Measurements from ENCODE around the gene SRP19. TPM values are rescaled to one million over a fixed set of nuclear protein-coding genes. Genes with fewer than 3 reads are reported as not detected.

SRP19 gene
- total RNA-seq, 1 experiment from 2014 or later = 42.9 TPM

GRCh38 chr5:112910529-112910928 is 49.4 kb downstream of the SRP19 start:
- Histone ChIP-seq H3K79me2 (ENCODE audit: low read length) (peaks cover 18% of the 10 kb centered on the region), H4K20me1 (ENCODE audit: low read length) (no peaks in the 10 kb centered on the region), H3K4me3 (ENCODE audit: low read length) (no peak overlapping the region), H3K9ac (ENCODE audit: low read length) (no peak overlapping the region), H3F3A (ENCODE audit: low read length, unreplicated experiment) (no peaks in the 10 kb centered on the region), H3K36me3 (ENCODE audit: low read depth, low read length) (peaks cover 11% of the 10 kb centered on the region), H3K4me2 (ENCODE audit: low read length) (no peak overlapping the region), H2AFZ (ENCODE audit: low read length) (no peak overlapping the region), H3K27ac (ENCODE audit: low read length) (no peak overlapping the region), H3K9me3 (ENCODE audit: low read length) (no peaks in the 10 kb centered on the region), H3K9me2 (replicated peaks; ENCODE audit: low read length) (no peaks in the 10 kb centered on the region), H3K27me3 (ENCODE audit: low read length) (no peaks in the 10 kb centered on the region), H3K4me1 (ENCODE audit: insufficient read depth, low read length) (peaks cover 4% of the 10 kb centered on the region; the same call in 1 of the 2 replicates)
- TF ChIP-seq EZH2phosphoT487 (IDR thresholded peaks at IDR 0.05; ENCODE audit: borderline replicate concordance, low read length) (no peak), CTCF (conservative IDR thresholded peaks at IDR 0.05; ENCODE audit: low read depth, low read length) (no peak), EZH2 (IDR thresholded peaks at IDR 0.05; ENCODE audit: low read length, unreplicated experiment) (no peak)
- no TSS peak for BruUV-seq (replicated peaks)
- ChIA-PET POLR2A (ENCODE audit: unreplicated experiment) (no interaction called here), CTCF (no interaction called here)
- intact Hi-C loops (cut with micrococcal nuclease) = no loop called here
- ATAC-seq (no peak), DNase-seq (no peak)

GRCh38 chr5:112914584-112914983 is 53.5 kb downstream of the SRP19 start:
- Histone ChIP-seq H2AFZ (ENCODE audit: low read length) (no peak overlapping the region), H3K9me3 (ENCODE audit: low read length) (no peaks in the 10 kb centered on the region), H3K4me3 (ENCODE audit: low read length) (no peak overlapping the region), H3K4me2 (ENCODE audit: low read length) (no peak overlapping the region), H3K27ac (ENCODE audit: low read length) (no peak overlapping the region), H3K36me3 (ENCODE audit: low read depth, low read length) (peaks cover 17% of the 10 kb centered on the region), H3K9me2 (replicated peaks; ENCODE audit: low read length) (no peaks in the 10 kb centered on the region), H4K20me1 (ENCODE audit: low read length) (no peaks in the 10 kb centered on the region), H3K4me1 (ENCODE audit: insufficient read depth, low read length) (peaks cover 4% of the 10 kb centered on the region; the same call in 1 of the 2 replicates), H3K79me2 (ENCODE audit: low read length) (peaks cover 51% of the 10 kb centered on the region), H3K9ac (ENCODE audit: low read length) (no peak overlapping the region), H3F3A (ENCODE audit: low read length, unreplicated experiment) (no peaks in the 10 kb centered on the region), H3K27me3 (ENCODE audit: low read length) (no peaks in the 10 kb centered on the region)
- BruUV-seq (replicated peaks) = no TSS peak
- ChIA-PET POLR2A (ENCODE audit: unreplicated experiment) (no interaction called here), CTCF (no interaction called here)
- DNase-seq (no peak), ATAC-seq (peak; percentile 35; the same call in 1 of the 2 replicates)
- TF ChIP-seq EZH2phosphoT487 (IDR thresholded peaks at IDR 0.05; ENCODE audit: borderline replicate concordance, low read length) = no peak
- TF ChIP-seq CTCF (conservative IDR thresholded peaks at IDR 0.05; ENCODE audit: low read depth, low read length) = no peak
- TF ChIP-seq EZH2 (IDR thresholded peaks at IDR 0.05; ENCODE audit: low read length, unreplicated experiment) = no peak
- intact Hi-C loops (cut with micrococcal nuclease) = no loop called here

- Histone ChIP-seq H3K27me3 (ENCODE audit: low read length) (no peaks in the 10 kb centered on the region), H3K4me2 (ENCODE audit: low read length) (no peak overlapping the region), H3K36me3 (ENCODE audit: low read depth, low read length) (peaks cover 10% of the 10 kb centered on the region), H3K4me3 (ENCODE audit: low read length) (no peak overlapping the region), H3K79me2 (ENCODE audit: low read length) (peaks cover 61% of the 10 kb centered on the region), H2AFZ (ENCODE audit: low read length) (no peak overlapping the region), H3F3A (ENCODE audit: low read length, unreplicated experiment) (no peaks in the 10 kb centered on the region), H3K9me3 (ENCODE audit: low read length) (no peaks in the 10 kb centered on the region), H4K20me1 (ENCODE audit: low read length) (no peaks in the 10 kb centered on the region), H3K9me2 (replicated peaks; ENCODE audit: low read length) (no peaks in the 10 kb centered on the region), H3K27ac (ENCODE audit: low read length) (no peak overlapping the region), H3K9ac (ENCODE audit: low read length) (no peak overlapping the region), H3K4me1 (ENCODE audit: insufficient read depth, low read length) (peaks cover 11% of the 10 kb centered on the region; the same call in 1 of the 2 replicates)
- intact Hi-C loops (cut with micrococcal nuclease) = no loop called here
- TF ChIP-seq EZH2phosphoT487 (IDR thresholded peaks at IDR 0.05; ENCODE audit: borderline replicate concordance, low read length) (no peak), EZH2 (IDR thresholded peaks at IDR 0.05; ENCODE audit: low read length, unreplicated experiment) (no peak), CTCF (conservative IDR thresholded peaks at IDR 0.05; ENCODE audit: low read depth, low read length) (no peak)
- ATAC-seq (no peak), DNase-seq (no peak)
- ChIA-PET CTCF (no interaction called here), POLR2A (ENCODE audit: unreplicated experiment) (interaction anchor here (0.6 kb wide), 1 partner anchor 18 kb away, joined by 4 read pairs; no protein-coding TSS in a partner anchor)
- BruUV-seq (replicated peaks) = no TSS peak
Observed at GRCh38 chr5:112915831-112916230, 54.7 kb downstream of the SRP19 start.

Data from PC-3 (cell line).